Measurements from ENCODE around the gene BCAS1.
A peak's percentile ranks its signal among the peaks of the same experiment; 100 is the strongest.
"Not testable (repeated sequence)": the region's sequence is repeated elsewhere in the genome, so short reads cannot be mapped to it uniquely, and the experiment has no call there.

Gene BCAS1

GRCh38 chr20:53935344-53936084 lies 134.9 kb downstream of the BCAS1 start:
- H3K4me3 ChIP-seq (replicated peaks; ENCODE audit: insufficient read depth, low read length) = no peak overlapping the region
- TF ChIP-seq GABPA (IDR thresholded peaks at IDR 0.05; ENCODE audit: low read depth) (no peak), CTCF (IDR thresholded peaks at IDR 0.05; ENCODE audit: insufficient read depth, low read length) (no peak), POLR2AphosphoS5 (IDR thresholded peaks at IDR 0.05; ENCODE audit: low read depth) (no peak), SPI1 (IDR thresholded peaks at IDR 0.05; ENCODE audit: borderline replicate concordance, low read depth) (no peak)
- TF ChIP-seq, protein P1, sequence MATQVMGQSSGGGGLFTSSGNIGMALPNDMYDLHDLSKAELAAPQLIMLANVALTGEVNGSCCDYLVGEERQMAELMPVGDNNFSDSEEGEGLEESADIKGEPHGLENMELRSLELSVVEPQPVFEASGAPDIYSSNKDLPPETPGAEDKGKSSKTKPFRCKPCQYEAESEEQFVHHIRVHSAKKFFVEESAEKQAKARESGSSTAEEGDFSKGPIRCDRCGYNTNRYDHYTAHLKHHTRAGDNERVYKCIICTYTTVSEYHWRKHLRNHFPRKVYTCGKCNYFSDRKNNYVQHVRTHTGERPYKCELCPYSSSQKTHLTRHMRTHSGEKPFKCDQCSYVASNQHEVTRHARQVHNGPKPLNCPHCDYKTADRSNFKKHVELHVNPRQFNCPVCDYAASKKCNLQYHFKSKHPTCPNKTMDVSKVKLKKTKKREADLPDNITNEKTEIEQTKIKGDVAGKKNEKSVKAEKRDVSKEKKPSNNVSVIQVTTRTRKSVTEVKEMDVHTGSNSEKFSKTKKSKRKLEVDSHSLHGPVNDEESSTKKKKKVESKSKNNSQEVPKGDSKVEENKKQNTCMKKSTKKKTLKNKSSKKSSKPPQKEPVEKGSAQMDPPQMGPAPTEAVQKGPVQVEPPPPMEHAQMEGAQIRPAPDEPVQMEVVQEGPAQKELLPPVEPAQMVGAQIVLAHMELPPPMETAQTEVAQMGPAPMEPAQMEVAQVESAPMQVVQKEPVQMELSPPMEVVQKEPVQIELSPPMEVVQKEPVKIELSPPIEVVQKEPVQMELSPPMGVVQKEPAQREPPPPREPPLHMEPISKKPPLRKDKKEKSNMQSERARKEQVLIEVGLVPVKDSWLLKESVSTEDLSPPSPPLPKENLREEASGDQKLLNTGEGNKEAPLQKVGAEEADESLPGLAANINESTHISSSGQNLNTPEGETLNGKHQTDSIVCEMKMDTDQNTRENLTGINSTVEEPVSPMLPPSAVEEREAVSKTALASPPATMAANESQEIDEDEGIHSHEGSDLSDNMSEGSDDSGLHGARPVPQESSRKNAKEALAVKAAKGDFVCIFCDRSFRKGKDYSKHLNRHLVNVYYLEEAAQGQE (IDR thresholded peaks at IDR 0.05; ENCODE audit: insufficient replicate concordance, low read depth) = no peak
- peak overlapping the region; percentile 90 for H3K27ac ChIP-seq (replicated peaks)
- H3K27me3 ChIP-seq (ENCODE audit: insufficient read depth, poor library complexity, severe bottlenecking) = no peaks in the 10 kb centered on the region
- DNase-seq (ENCODE audit: low read depth in 1 of 2, low spot score in 1 of 2) = no peak

GRCh38 chr20:53934421-53935343 lies 135.7 kb downstream of the BCAS1 start:
- H3K4me3 ChIP-seq (replicated peaks; ENCODE audit: insufficient read depth, low read length) = no peak overlapping the region
- peak in 1 of 2 experiments; percentile 83 for DNase-seq (ENCODE audit: low read depth in 1 of 2, low spot score in 1 of 2)
- no peaks in the 10 kb centered on the region for H3K27me3 ChIP-seq (ENCODE audit: insufficient read depth, poor library complexity, severe bottlenecking)
- TF ChIP-seq POLR2AphosphoS5 (IDR thresholded peaks at IDR 0.05; ENCODE audit: low read depth) (peak; percentile 57), GABPA (IDR thresholded peaks at IDR 0.05; ENCODE audit: low read depth) (no peak; the same call in 1 of the 2 replicates)
- H3K27ac ChIP-seq (replicated peaks) = peak overlapping the region; percentile 90

- H3K27ac ChIP-seq (replicated peaks) = peak overlapping the region; percentile 90
- H3K4me3 ChIP-seq (replicated peaks; ENCODE audit: insufficient read depth, low read length) = no peak overlapping the region
- no peaks in the 10 kb centered on the region for H3K27me3 ChIP-seq (ENCODE audit: insufficient read depth, poor library complexity, severe bottlenecking)
- TF ChIP-seq GABPA (IDR thresholded peaks at IDR 0.05; ENCODE audit: low read depth) = no peak
- no peak for TF ChIP-seq SPI1 (IDR thresholded peaks at IDR 0.05; ENCODE audit: borderline replicate concordance, low read depth)
- TF ChIP-seq CTCF (IDR thresholded peaks at IDR 0.05; ENCODE audit: insufficient read depth, low read length) = no peak
- TF ChIP-seq, protein P1 (IDR thresholded peaks at IDR 0.05; ENCODE audit: insufficient replicate concordance, low read depth) = no peak
- TF ChIP-seq POLR2AphosphoS5 (IDR thresholded peaks at IDR 0.05; ENCODE audit: low read depth) = no peak
- DNase-seq (ENCODE audit: low read depth in 1 of 2, low spot score in 1 of 2) = no peak
These were observed 137.1 kb downstream of the BCAS1 start for GRCh38 chr20:53933232-53933846.

DNA sequence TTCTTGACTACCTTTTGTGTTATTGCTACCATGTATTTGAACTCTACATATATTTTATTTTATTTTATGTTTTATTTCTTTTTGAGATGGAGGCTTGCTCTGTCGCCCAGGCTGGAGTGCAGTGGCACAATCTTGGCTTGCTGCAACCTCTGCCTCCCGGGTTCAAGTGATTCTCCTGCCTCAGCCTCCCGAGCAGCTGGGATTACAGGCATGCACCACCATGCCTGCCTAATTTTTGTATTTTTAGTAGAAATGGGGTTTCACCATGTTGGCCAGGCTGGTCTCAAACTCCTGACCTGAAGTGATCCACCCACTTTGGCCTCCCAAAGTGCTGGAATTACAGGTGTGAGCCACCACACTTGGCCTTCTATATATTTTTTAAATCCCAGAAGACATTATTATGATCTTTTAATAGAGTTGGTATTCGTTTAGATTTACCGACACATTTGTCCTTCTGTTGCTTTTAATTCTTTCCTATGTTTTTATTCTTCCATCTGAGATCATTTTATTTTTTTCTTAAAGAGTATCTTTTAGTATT lies 137.7 kb downstream of the BCAS1 start:
- H3K4me3 ChIP-seq (replicated peaks; ENCODE audit: insufficient read depth, low read length); H3K27me3 ChIP-seq (ENCODE audit: insufficient read depth, poor library complexity, severe bottlenecking); DNase-seq (ENCODE audit: low read depth in 1 of 2, low spot score in 1 of 2); H3K27ac ChIP-seq (replicated peaks): not testable (repeated sequence)
